ENCODE measurements around the gene TFAP2C.

Gene TFAP2C

GRCh38 chr20:56624786-56625681, 4.1 kb upstream of the TFAP2C start:
- in situ Hi-C loops (cut with HindIII; ENCODE audit: low sequenced_read_pairs), result no loop called here
- TF ChIP-seq, protein P1, sequence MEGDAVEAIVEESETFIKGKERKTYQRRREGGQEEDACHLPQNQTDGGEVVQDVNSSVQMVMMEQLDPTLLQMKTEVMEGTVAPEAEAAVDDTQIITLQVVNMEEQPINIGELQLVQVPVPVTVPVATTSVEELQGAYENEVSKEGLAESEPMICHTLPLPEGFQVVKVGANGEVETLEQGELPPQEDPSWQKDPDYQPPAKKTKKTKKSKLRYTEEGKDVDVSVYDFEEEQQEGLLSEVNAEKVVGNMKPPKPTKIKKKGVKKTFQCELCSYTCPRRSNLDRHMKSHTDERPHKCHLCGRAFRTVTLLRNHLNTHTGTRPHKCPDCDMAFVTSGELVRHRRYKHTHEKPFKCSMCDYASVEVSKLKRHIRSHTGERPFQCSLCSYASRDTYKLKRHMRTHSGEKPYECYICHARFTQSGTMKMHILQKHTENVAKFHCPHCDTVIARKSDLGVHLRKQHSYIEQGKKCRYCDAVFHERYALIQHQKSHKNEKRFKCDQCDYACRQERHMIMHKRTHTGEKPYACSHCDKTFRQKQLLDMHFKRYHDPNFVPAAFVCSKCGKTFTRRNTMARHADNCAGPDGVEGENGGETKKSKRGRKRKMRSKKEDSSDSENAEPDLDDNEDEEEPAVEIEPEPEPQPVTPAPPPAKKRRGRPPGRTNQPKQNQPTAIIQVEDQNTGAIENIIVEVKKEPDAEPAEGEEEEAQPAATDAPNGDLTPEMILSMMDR (IDR thresholded peaks at IDR 0.05; ENCODE audit: low read depth, low read length), result no peak

GRCh38 chr20:56625837-56626236, 3.3 kb upstream of the TFAP2C start:
- no peak for DNase-seq (ENCODE audit: low read depth, low spot score)
- TF ChIP-seq, protein P1 (IDR thresholded peaks at IDR 0.05; ENCODE audit: low read depth, low read length), result no peak
- H3K4me3 ChIP-seq (ENCODE audit: low read depth, low read length), result no peak overlapping the region
- in situ Hi-C loops (cut with HindIII; ENCODE audit: low sequenced_read_pairs), result no loop called here

More at GRCh38 chr20:56624786-56625681, 4.1 kb upstream of the TFAP2C start:
- DNase-seq (ENCODE audit: low read depth, low spot score), result no peak
- H3K4me3 ChIP-seq (ENCODE audit: low read depth, low read length), result no peak overlapping the region

DNA sequence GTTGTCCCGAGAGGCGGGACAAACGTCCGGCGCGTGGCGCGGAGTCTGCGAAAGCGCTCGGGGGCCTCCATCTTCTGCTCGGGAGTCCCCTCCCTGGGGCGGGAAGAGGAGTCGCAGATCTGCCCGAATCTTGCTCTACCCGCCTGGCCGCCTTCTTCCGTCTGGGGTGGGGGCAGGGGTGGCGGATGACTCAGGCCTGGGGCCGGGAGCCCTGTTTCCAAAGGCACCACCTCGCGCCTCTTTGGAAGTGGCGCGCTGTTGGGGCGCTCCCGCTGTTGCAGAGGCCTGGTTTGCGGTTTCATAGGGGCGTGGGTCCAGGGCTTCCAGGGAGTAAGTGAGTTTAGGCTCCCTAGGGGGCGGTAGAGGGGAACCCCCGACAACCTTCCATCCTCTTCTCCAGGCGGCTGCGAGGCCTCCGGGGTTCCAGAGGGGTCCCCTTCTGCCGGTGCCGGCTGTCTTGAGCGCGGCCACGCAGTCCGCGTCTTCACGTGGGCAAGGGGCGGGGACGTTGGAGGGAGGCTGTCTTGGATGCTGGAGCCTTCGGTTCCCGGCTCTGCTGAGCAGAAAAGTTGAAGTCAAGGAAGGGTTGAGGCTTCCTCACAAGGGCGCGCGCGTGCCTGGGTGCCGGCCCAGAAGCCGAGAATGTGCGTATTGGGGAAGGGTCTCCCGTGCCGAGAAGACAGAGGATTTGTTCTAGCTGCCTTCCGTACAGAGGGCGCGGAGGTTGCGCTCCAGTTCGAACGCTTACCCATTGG, 2.6 kb upstream of the TFAP2C start:
- no peak overlapping the region for H3K4me3 ChIP-seq (ENCODE audit: low read depth, low read length)
- peak; percentile 25 for DNase-seq (ENCODE audit: low read depth, low spot score)
- in situ Hi-C loops (cut with HindIII; ENCODE audit: low sequenced_read_pairs), result no loop called here
- TF ChIP-seq, protein P1 (IDR thresholded peaks at IDR 0.05; ENCODE audit: low read depth, low read length), result peak; percentile 50

DNA sequence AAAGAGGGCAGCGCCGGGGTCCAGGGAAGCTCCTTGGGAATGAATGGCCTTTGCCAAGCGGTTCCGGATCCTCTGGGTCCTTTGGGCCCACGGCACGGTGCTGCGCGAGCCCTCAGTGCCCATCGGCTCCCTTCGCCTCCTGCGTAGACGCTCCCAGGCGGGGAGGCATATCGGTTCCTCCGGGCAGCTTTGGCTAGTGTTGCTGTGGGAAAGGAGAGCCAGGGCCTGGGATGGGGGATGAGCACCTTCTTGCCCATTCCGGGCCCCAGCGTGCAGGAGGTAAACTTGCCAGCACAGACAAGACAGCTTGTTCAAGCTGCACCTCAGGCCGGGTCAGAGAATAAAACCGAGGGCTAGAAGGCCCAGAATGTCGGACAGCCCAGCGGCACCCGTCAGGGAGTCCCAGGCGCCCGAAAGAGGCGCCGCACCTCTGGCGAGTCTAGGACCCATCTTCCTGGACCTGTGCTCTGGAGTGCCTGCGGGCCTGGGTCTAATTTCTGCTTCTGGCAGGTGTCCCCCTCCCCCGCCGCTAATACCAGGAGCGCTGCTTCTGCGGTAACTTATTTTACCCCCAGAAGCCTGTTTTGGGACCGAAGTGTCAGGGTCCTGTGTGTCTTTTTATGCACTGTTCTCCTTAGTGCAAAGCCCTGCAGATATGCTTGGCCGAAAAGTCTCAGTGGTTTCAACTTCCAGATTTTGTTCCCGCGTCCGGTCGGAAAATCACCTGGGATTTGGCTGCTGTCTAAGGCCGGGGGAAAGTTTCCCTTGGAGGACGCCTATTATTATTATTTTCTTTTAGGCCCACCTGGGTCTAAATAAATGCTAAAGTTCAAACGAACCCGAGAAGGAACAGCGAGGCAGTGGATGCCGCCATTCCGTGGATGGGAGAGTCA, 1.7 kb upstream of the TFAP2C start:
- no peak for DNase-seq (ENCODE audit: low read depth, low spot score)
- in situ Hi-C loops (cut with HindIII; ENCODE audit: low sequenced_read_pairs), result no loop called here
- no peak overlapping the region for H3K4me3 ChIP-seq (ENCODE audit: low read depth, low read length)
- TF ChIP-seq, protein P1 (IDR thresholded peaks at IDR 0.05; ENCODE audit: low read depth, low read length), result no peak

DNA sequence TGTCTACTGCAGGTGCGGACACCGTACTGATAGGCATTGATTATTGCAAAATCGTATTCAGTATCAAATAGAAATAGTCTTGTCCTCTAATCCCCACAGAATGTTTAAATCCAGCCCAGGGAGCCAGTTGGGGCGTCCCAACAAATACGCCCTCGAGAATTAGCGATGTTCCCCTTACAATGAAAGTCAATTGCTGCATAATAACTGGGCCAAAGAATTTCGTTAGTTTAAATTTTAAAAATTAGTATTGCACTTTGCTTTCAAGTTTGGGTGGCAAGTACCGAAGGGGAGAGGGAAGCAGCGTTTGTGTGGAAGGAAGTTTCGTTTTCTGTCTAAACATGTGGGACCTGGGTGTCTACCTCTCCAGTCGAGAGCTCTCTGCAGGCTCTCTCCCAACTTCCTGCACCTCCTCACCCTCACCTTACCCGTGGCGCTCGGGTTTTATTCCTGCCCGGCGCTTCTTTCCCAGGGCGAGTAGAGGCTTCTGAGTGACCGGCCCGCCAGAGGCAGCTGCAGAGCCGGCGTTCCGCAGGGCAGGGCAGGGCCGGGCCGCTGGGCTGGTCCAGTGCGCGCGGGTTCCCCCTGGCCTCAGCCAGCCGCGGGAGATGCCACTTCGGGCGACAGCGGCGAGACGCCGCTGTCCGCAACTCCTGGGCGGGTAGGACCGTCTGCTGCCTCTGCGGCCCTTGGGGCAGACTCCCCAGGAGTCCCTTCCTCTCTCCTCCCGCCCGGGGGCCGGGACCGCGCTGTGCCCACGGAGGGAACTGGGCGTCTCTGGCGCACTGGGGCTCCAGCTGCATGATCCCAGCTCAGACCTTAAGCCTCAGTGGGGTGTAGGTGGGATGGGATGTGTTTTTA, 862 bp upstream of the TFAP2C start:
- TF ChIP-seq, protein P1 (IDR thresholded peaks at IDR 0.05; ENCODE audit: low read depth, low read length), result no peak
- in situ Hi-C loops (cut with HindIII; ENCODE audit: low sequenced_read_pairs), result no loop called here
- peak overlapping the region; percentile 72 for H3K4me3 ChIP-seq (ENCODE audit: low read depth, low read length)
- DNase-seq (ENCODE audit: low read depth, low spot score), result no peak
